ENCODE measurements around the gene KIZ. TPM values are rescaled to one million over a fixed set of nuclear protein-coding genes. Genes with fewer than 3 reads are reported as not detected.

KIZ gene
- total and polyA plus RNA-seq, 2 of the 4 experiments (the other 2 are of a cell fraction) = 9.9 to 14.0 TPM

DNA sequence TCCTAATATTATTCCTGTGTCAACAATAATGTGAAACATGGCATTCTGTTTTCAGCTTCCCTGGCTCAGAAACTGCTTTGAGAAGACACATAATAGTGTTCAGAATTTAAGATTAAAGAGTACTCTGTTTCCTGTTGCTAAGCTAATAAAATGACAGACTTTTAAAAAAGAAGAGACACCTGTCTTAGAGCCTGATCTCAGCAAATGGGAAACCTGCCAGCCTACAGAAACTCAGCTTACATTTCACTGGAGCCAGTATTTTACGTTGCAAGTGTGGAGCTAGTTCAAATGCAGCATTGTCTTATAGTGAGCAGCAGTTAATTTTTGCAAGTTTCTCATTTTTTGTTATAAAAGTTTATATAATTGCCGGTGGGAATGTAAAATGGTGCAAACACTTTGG, 28.8 kb downstream of the KIZ start:
- Histone ChIP-seq H2BK15ac (ENCODE audit: low read depth, low read length) (no peak overlapping the region), H2BK120ac (ENCODE audit: low read depth, low read length) (no peak overlapping the region), H3K9me3 (ENCODE audit: control insufficient read depth, insufficient read depth, low read length) (no peaks in the 10 kb centered on the region), H2AFZ (replicated peaks; ENCODE audit: low read length, poor library complexity) (no peak overlapping the region), H4K8ac (ENCODE audit: low read depth in 2 of 2, low read length in 2 of 2) (no peak overlapping the region), H3K79me1 (ENCODE audit: low read depth in 1 of 2, low read length in 2 of 2) (no peaks in the 10 kb centered on the region), H2AK9ac (replicated peaks; ENCODE audit: low read depth, low read length, poor library complexity) (no peak overlapping the region), H3K9me1 (ENCODE audit: insufficient read depth, low read length) (peaks cover 4% of the 10 kb centered on the region; the same call in 1 of the 2 replicates), H2BK5ac (ENCODE audit: low read depth, low read length, poor library complexity, severe bottlenecking) (no peak overlapping the region), H3K4ac (ENCODE audit: low read depth, low read length) (no peak overlapping the region), H3K4me1 (ENCODE audit: control insufficient read depth, insufficient read depth, low read length) (peaks cover 2% of the 10 kb centered on the region), H3K56ac (ENCODE audit: extremely low read depth, insufficient read depth, low read length) (no peak overlapping the region), H3K9ac (ENCODE audit: low read depth, low read length) (no peak overlapping the region), H3K27me3 (ENCODE audit: control insufficient read depth, insufficient read depth, low read length) (no peaks in the 10 kb centered on the region), H4K91ac (ENCODE audit: insufficient read depth, low read depth, low read length) (no peak overlapping the region), H3K4me2 (ENCODE audit: low read depth, low read length) (no peak overlapping the region), H4K20me1 (ENCODE audit: insufficient read depth, low read length) (no peaks in the 10 kb centered on the region), H3K18ac (ENCODE audit: low read depth, low read length) (no peak overlapping the region), H3K27ac (ENCODE audit: insufficient read depth, low read length) (no peak overlapping the region), H2BK20ac (ENCODE audit: low read depth, low read length) (no peak overlapping the region), H3K14ac (replicated peaks; ENCODE audit: low read depth, low read length) (no peak overlapping the region), H4K5ac (ENCODE audit: low read depth, low read length) (no peak overlapping the region), H3K36me3 (ENCODE audit: control insufficient read depth, insufficient read depth, low read length) (peaks cover 2% of the 10 kb centered on the region; the same call in 1 of the 2 replicates), H2AK5ac (ENCODE audit: low read depth, low read length) (no peak overlapping the region), H3K23ac (ENCODE audit: low read depth, low read length) (no peak overlapping the region), H3K4me3 (ENCODE audit: insufficient read depth, low read depth, low read length) (no peak overlapping the region)
- intact Hi-C loops (cut with micrococcal nuclease) (no loop called here), in situ Hi-C loops (cut with MboI; ENCODE audit: low sequenced_read_pairs) (no loop called here), dilution Hi-C loops (cut with HindIII; ENCODE audit: low sequenced_read_pairs, unreplicated experiment) (no loop called here)
- 83% methylated on average over 1 of the region's 2 CpGs; no CpG with 5 or more reads in 1 of the 2 experiments for WGBS, 2 experiments (ENCODE audit: extremely low coverage in 2 of 2, insufficient read length in 1 of 2)
- no TSS peak for BruUV-seq (replicated peaks)
- POLR2A ChIA-PET (ENCODE audit: unreplicated experiment) = no interaction called here
- DNase-seq = no peak
- CTCF ChIA-PET = no interaction called here
- ATAC-seq (ENCODE audit: low read depth) = no peak
- no peak for TF ChIP-seq MXI1 (IDR thresholded peaks at IDR 0.05; ENCODE audit: borderline replicate concordance, low read depth, low read length)
- TF ChIP-seq BHLHE40 (IDR thresholded peaks at IDR 0.05; ENCODE audit: low read depth, low read length) = no peak
- TF ChIP-seq CEBPB (IDR thresholded peaks at IDR 0.05; ENCODE audit: low read depth, low read length) = no peak
- no peak for TF ChIP-seq CHD1 (IDR thresholded peaks at IDR 0.05; ENCODE audit: low read depth, low read length)
- no peak for TF ChIP-seq RCOR1 (IDR thresholded peaks at IDR 0.05; ENCODE audit: insufficient replicate concordance, low read length)
- TF ChIP-seq, protein P1, sequence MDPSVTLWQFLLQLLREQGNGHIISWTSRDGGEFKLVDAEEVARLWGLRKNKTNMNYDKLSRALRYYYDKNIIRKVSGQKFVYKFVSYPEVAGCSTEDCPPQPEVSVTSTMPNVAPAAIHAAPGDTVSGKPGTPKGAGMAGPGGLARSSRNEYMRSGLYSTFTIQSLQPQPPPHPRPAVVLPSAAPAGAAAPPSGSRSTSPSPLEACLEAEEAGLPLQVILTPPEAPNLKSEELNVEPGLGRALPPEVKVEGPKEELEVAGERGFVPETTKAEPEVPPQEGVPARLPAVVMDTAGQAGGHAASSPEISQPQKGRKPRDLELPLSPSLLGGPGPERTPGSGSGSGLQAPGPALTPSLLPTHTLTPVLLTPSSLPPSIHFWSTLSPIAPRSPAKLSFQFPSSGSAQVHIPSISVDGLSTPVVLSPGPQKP (IDR thresholded peaks at IDR 0.05; ENCODE audit: borderline replicate concordance, low read depth, low read length) = no peak
- no peak for TF ChIP-seq MAFK (IDR thresholded peaks at IDR 0.05; ENCODE audit: low read depth, low read length)
- TF ChIP-seq MAZ (IDR thresholded peaks at IDR 0.05; ENCODE audit: borderline replicate concordance, low read depth, low read length) = no peak
- TF ChIP-seq SMC3 (IDR thresholded peaks at IDR 0.05; ENCODE audit: low read depth, low read length) = no peak
- TF ChIP-seq, protein P2, sequence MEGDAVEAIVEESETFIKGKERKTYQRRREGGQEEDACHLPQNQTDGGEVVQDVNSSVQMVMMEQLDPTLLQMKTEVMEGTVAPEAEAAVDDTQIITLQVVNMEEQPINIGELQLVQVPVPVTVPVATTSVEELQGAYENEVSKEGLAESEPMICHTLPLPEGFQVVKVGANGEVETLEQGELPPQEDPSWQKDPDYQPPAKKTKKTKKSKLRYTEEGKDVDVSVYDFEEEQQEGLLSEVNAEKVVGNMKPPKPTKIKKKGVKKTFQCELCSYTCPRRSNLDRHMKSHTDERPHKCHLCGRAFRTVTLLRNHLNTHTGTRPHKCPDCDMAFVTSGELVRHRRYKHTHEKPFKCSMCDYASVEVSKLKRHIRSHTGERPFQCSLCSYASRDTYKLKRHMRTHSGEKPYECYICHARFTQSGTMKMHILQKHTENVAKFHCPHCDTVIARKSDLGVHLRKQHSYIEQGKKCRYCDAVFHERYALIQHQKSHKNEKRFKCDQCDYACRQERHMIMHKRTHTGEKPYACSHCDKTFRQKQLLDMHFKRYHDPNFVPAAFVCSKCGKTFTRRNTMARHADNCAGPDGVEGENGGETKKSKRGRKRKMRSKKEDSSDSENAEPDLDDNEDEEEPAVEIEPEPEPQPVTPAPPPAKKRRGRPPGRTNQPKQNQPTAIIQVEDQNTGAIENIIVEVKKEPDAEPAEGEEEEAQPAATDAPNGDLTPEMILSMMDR (conservative IDR thresholded peaks at IDR 0.05; ENCODE audit: low read depth, low read length) = no peak
- TF ChIP-seq RFX5 (IDR thresholded peaks at IDR 0.05; ENCODE audit: low read depth, low read length) = no peak
- no peak for TF ChIP-seq FOS (IDR thresholded peaks at IDR 0.05; ENCODE audit: low read depth, low read length)
- TF ChIP-seq NFE2L2 (IDR thresholded peaks at IDR 0.05; ENCODE audit: low read depth, low read length) = no peak
- no peak for TF ChIP-seq RAD21 (IDR thresholded peaks at IDR 0.05; ENCODE audit: low read length)

Data from IMR-90 (cell line).